NB4 (cell line): ENCODE data around the gene MCTP1.

Source experiments
- MYC ChIP-seq: IDR thresholded peaks from 2 replicates; pipeline ENCODE4 v1.6.1; 2011; ENCODE audit warnings: low read depth, low read length
- TF ChIP-seq, protein P1 (sequence below): IDR thresholded peaks from one replicate; pipeline ENCODE4 v1.5.1; 2012; ENCODE audit warnings: low read depth, low read length

- TF ChIP-seq, protein P1, sequence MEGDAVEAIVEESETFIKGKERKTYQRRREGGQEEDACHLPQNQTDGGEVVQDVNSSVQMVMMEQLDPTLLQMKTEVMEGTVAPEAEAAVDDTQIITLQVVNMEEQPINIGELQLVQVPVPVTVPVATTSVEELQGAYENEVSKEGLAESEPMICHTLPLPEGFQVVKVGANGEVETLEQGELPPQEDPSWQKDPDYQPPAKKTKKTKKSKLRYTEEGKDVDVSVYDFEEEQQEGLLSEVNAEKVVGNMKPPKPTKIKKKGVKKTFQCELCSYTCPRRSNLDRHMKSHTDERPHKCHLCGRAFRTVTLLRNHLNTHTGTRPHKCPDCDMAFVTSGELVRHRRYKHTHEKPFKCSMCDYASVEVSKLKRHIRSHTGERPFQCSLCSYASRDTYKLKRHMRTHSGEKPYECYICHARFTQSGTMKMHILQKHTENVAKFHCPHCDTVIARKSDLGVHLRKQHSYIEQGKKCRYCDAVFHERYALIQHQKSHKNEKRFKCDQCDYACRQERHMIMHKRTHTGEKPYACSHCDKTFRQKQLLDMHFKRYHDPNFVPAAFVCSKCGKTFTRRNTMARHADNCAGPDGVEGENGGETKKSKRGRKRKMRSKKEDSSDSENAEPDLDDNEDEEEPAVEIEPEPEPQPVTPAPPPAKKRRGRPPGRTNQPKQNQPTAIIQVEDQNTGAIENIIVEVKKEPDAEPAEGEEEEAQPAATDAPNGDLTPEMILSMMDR: no peak
- TF ChIP-seq MYC: no peak
Measured at GRCh38 chr5:95177456-95177855, 107.4 kb downstream of the MCTP1 start.
